Suprapubic skin (tissue), 4 donors: ENCODE measurements around the gene GTPBP8. TPM values are rescaled to one million over a fixed set of nuclear protein-coding genes. Genes with fewer than 3 reads are reported as not detected.

Experiments
- DNase-seq, 2 donors: peaks; one replicate each; pipeline ENCODE4 v3.0.0-alpha.2; 2019; ENCODE audit warnings: low spot score in 2 of 2
- H3K27ac ChIP-seq: fragments of 200-600 bp; sonication (generic); one replicate; pipeline ENCODE4 v1.5.1; 2019
- H3K27me3 ChIP-seq: fragments of 200-600 bp; sonication (generic); one replicate; pipeline ENCODE4 v1.5.1; 2019
- H3K36me3 ChIP-seq: fragments of 200-600 bp; sonication (generic); one replicate; pipeline ENCODE4 v1.5.1; 2019
- H3K4me1 ChIP-seq: fragments of 200-600 bp; sonication (generic); one replicate; pipeline ENCODE4 v1.5.1; 2019
- H3K4me3 ChIP-seq: fragments of 200-600 bp; sonication (generic); one replicate; pipeline ENCODE4 v1.5.1; 2019; ENCODE audit warnings: mild to moderate bottlenecking
- H3K9me3 ChIP-seq: fragments of 200-600 bp; sonication (generic); one replicate; pipeline ENCODE4 v1.5.1; 2019
- EP300 ChIP-seq: sonication (generic); formaldehyde crosslinking; IDR thresholded peaks from one replicate; pipeline ENCODE4 v1.6.1; 2017; ENCODE audit warnings: antibody characterized with exemption
- POLR2A ChIP-seq, 2 donors: fragments of 450-650 bp; IDR thresholded peaks; one replicate each; pipeline ENCODE4 v1.6.1; 2017; ENCODE audit warnings: antibody characterized with exemption in 2 of 2, mild to moderate bottlenecking in 2 of 2, moderate library complexity in 2 of 2
- POLR2AphosphoS5 ChIP-seq, 3 donors: sonication (generic); formaldehyde crosslinking; IDR thresholded peaks; one replicate each; pipeline ENCODE4 v1.6.1; 2017; ENCODE audit warnings: antibody characterized with exemption in 3 of 3
- whole genome bisulfite sequencing: methylation state at CpG from one replicate; pipeline ENCODE4 v1.1.5; 2018; 5-methylcytosine and 5-hydroxymethylcytosine counted together
- total RNA-seq, 4 donors: library from RNA; depleted of rRNA; stranded (reverse); fragments of >200 nt; gene quantifications; one replicate each; pipeline ENCODE4 v1.1.0, GENCODE V29; 2016
- TF ChIP-seq, protein P1 (sequence below), 2 donors: fragments of 200-600 bp in 1 of 2; fragments of 450-650 bp in 1 of 2; sonication (generic) in 1 of 2; IDR thresholded peaks; one replicate each; pipeline ENCODE4 v1.5.1; 2016 to 2019; ENCODE audit warnings: antibody characterized with exemption in 2 of 2, mild to moderate bottlenecking in 1 of 2, moderate library complexity in 1 of 2

The GTPBP8 gene
- total RNA-seq, 4 donors from 2014 or later = 25.2 to 31.7 (median 29.2) TPM

GRCh38 chr3:113019182-113020137 lies 28.7 kb downstream of the GTPBP8 start:
- WGBS = 6% methylated on average over 36 of the region's 63 CpGs
- H3K36me3 ChIP-seq = peaks cover 8% of the 10 kb centered on the region
- peak; percentile 93 to 94 for DNase-seq
- no peaks in the 10 kb centered on the region for H3K9me3 ChIP-seq
- TF ChIP-seq POLR2AphosphoS5 (IDR thresholded peaks at IDR 0.05) (peak in 1 of 3 donors; percentile 69), EP300 (no peak)
- peak overlapping the region; percentile 95 for H3K27ac ChIP-seq
- H3K4me1 ChIP-seq = peaks cover 40% of the 10 kb centered on the region
- peak overlapping the region; percentile 92 for H3K4me3 ChIP-seq
- H3K27me3 ChIP-seq = no peaks in the 10 kb centered on the region

DNA sequence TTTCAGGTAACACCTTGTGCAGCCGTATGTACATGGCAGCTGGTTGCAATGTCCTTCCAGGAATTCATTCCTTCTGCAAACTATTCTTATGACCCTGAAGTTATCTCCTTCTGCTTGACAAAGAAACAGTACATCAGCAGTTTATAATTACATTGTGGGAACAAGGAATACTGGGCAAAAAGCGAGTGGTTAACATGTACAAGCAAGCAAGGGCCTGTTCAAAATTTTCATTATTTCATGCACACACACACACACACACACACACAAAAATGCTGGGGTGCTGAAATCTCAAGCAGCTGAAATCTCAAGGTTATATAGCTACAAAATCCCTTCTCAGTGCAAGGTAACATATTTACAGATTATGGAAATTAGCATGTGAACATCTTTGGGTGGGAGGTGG lies 30.7 kb downstream of the GTPBP8 start:
- Histone ChIP-seq H3K4me3 (no peak overlapping the region), H3K36me3 (no peaks in the 10 kb centered on the region), H3K27ac (no peak overlapping the region), H3K9me3 (no peaks in the 10 kb centered on the region), H3K27me3 (no peaks in the 10 kb centered on the region), H3K4me1 (peaks cover 40% of the 10 kb centered on the region)
- 74% methylated on average over 2 of the region's 2 CpGs for WGBS
- TF ChIP-seq POLR2AphosphoS5 (IDR thresholded peaks at IDR 0.05) = no peak
- no peak for TF ChIP-seq POLR2A (IDR thresholded peaks at IDR 0.05)
- TF ChIP-seq, protein P1, sequence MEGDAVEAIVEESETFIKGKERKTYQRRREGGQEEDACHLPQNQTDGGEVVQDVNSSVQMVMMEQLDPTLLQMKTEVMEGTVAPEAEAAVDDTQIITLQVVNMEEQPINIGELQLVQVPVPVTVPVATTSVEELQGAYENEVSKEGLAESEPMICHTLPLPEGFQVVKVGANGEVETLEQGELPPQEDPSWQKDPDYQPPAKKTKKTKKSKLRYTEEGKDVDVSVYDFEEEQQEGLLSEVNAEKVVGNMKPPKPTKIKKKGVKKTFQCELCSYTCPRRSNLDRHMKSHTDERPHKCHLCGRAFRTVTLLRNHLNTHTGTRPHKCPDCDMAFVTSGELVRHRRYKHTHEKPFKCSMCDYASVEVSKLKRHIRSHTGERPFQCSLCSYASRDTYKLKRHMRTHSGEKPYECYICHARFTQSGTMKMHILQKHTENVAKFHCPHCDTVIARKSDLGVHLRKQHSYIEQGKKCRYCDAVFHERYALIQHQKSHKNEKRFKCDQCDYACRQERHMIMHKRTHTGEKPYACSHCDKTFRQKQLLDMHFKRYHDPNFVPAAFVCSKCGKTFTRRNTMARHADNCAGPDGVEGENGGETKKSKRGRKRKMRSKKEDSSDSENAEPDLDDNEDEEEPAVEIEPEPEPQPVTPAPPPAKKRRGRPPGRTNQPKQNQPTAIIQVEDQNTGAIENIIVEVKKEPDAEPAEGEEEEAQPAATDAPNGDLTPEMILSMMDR (IDR thresholded peaks at IDR 0.05) = no peak
- TF ChIP-seq EP300 = no peak
- no peak for DNase-seq

- no peak for DNase-seq
- Histone ChIP-seq H3K4me3 (no peak overlapping the region), H3K36me3 (no peaks in the 10 kb centered on the region), H3K27ac (no peak overlapping the region), H3K4me1 (no peaks in the 10 kb centered on the region), H3K9me3 (no peaks in the 10 kb centered on the region), H3K27me3 (no peaks in the 10 kb centered on the region)
- no peak for TF ChIP-seq POLR2AphosphoS5 (IDR thresholded peaks at IDR 0.05)
- TF ChIP-seq POLR2A (IDR thresholded peaks at IDR 0.05) = no peak
- no peak for TF ChIP-seq EP300
- TF ChIP-seq, protein P1 (IDR thresholded peaks at IDR 0.05) = no peak
- 76% methylated on average over 2 of the region's 2 CpGs for WGBS
Observed at GRCh38 chr3:113034011-113034410, 43.2 kb downstream of the GTPBP8 start.

DNA sequence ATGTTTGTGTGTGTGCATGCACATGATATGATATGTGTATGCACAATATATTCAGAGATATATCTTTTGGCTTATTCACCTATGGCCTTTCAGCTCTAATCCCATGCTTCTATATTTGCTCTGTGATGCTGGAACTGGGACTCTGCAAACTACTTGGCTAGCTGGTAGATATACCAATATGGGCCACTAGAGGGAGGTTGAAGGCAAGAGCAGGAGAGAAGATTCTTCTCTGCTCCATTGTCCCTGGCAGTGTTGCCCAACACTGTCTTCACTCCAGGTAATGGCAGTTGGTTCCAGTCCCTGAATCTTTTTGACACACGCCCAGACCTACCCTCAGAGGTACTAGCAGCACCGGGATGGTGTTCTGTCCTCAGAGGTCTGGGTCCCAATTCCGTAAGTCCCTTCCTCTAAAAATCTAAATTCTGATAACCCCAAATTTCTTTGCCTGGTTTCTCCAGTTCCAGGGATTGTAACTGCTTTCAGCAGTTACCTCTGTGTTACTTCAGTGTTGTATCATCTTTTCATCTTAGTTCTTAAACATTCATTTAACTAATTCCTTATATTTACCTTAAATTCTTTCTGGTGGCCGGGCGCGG lies 44.7 kb downstream of the GTPBP8 start:
- no peaks in the 10 kb centered on the region for H3K9me3 ChIP-seq
- no peak overlapping the region for H3K27ac ChIP-seq
- no peak for DNase-seq
- H3K4me3 ChIP-seq = no peak overlapping the region
- no peak for TF ChIP-seq EP300
- TF ChIP-seq POLR2AphosphoS5 (IDR thresholded peaks at IDR 0.05) = no peak
- no peak for TF ChIP-seq POLR2A (IDR thresholded peaks at IDR 0.05)
- TF ChIP-seq, protein P1 (IDR thresholded peaks at IDR 0.05) = peak; percentile 18 to 82
- no peaks in the 10 kb centered on the region for H3K4me1 ChIP-seq
- H3K36me3 ChIP-seq = no peaks in the 10 kb centered on the region
- WGBS = 62% methylated on average over 5 of the region's 6 CpGs
- no peaks in the 10 kb centered on the region for H3K27me3 ChIP-seq

- TF ChIP-seq, protein P1 (IDR thresholded peaks at IDR 0.05) = no peak
- TF ChIP-seq POLR2A (IDR thresholded peaks at IDR 0.05) = no peak
- TF ChIP-seq EP300 = no peak
- 94% methylated on average over 2 of the region's 2 CpGs for WGBS
- Histone ChIP-seq H3K4me3 (no peak overlapping the region), H3K36me3 (no peaks in the 10 kb centered on the region), H3K9me3 (no peaks in the 10 kb centered on the region), H3K27me3 (no peaks in the 10 kb centered on the region), H3K27ac (no peak overlapping the region), H3K4me1 (no peaks in the 10 kb centered on the region)
- no peak for DNase-seq
Observed at GRCh38 chr3:113038328-113038727, 47.5 kb downstream of the GTPBP8 start.
